HepG2 (cell line): ENCODE results near the gene RGS6. TPM values are rescaled to one million over a fixed set of nuclear protein-coding genes. Genes with fewer than 3 reads are reported as not detected.

ENCODE experiments used
- ATAC-seq: fragments of 200-7000 bp; cut with Tn5 transposase; 3 replicates; pipeline ENCODE4 v1.9.1; 2020; ENCODE audit warnings: mild to moderate bottlenecking, moderate library complexity
- BruUV-seq: library from RNA; stranded (reverse); fragments of 400-500 nt; replicated peaks from 2 replicates; lab custom pipeline; 2021; lab: Mats Ljungman, UMichigan
- CTCF ChIA-PET: fragments of 300-600 bp; formaldehyde crosslinking; extraction: SDS; loops from one replicate; lab custom pipeline; 2021; ENCODE audit warnings: low total read pairs, inconsistent platforms, low intra/inter-chr PET ratio; lab: Yijun Ruan, JAX
- POLR2A ChIA-PET: fragments of 350-600 bp; sonication (Branson Sonifier 250); formaldehyde crosslinking; loops from one replicate; lab custom pipeline; 2020; ENCODE audit warnings: antibody characterized with exemption, inconsistent platforms; lab: Yijun Ruan, JAX
- DNase-seq: peaks from one replicate; pipeline ENCODE4 v3.0.0-alpha.2; 2015; ENCODE audit warnings: low spot score
- FAIRE-seq: peaks from 3 replicates; lab custom pipeline; 2011; peaks lifted over from hg19 to GRCh38; lab: Jason Lieb, UNC
- H2AFZ ChIP-seq: one replicate; pipeline ENCODE4 v1.6.1; 2011; ENCODE audit warnings: low read length, inconsistent platforms
- H3K27ac ChIP-seq: fragments of 300-600 bp; 3 replicates; pipeline ENCODE4 v1.8.0; 2011; ENCODE audit warnings: mixed run types, mild to moderate bottlenecking, mixed read lengths, low read length, inconsistent platforms; ENCODE audit not compliant: insufficient read depth; ENCODE audit errors: extremely low read length
- H3K27me3 ChIP-seq, 2 experiments: fragments of 200-600 bp in 1 of 2; 2 replicates in 1 of 2; 3 replicates in 1 of 2; pipeline versions ENCODE4 v1.6.0 to v1.8.0; 2011; ENCODE audit warnings: low read length in 2 of 2, mild to moderate bottlenecking in 2 of 2, moderate library complexity in 2 of 2, inconsistent platforms in 1 of 2; ENCODE audit not compliant: insufficient read depth in 2 of 2, control insufficient read depth in 1 of 2
- H3K36me3 ChIP-seq, 2 experiments: fragments of 200-600 bp in 1 of 2; replicated peaks in 1 of 2; 2 replicates in 1 of 2; 3 replicates in 1 of 2; pipeline versions ENCODE4 v1.5.1 to v1.8.0; 2011; ENCODE audit warnings: low read length in 2 of 2, inconsistent platforms in 1 of 2; ENCODE audit not compliant: insufficient read depth in 2 of 2, control insufficient read depth in 1 of 2
- H3K4me1 ChIP-seq: 2 replicates; pipeline ENCODE4 v1.5.1; 2012; ENCODE audit warnings: low read length, inconsistent platforms; ENCODE audit not compliant: insufficient read depth
- H3K4me2 ChIP-seq: 2 replicates; pipeline ENCODE4 v1.6.0; 2011; ENCODE audit warnings: low read depth, low read length, inconsistent platforms
- H3K4me3 ChIP-seq, 3 experiments: fragments of 200-600 bp in 1 of 3; sonication (generic), shearing (Covaris generic) in 1 of 3; replicated peaks in 1 of 3; 2 replicates each; pipeline ENCODE4 v1.5.1; 2011 to 2016; ENCODE audit warnings: low read length in 3 of 3, inconsistent platforms in 2 of 3, low read depth in 2 of 3, mild to moderate bottlenecking in 2 of 3, control low read depth in 1 of 3, mixed read lengths in 1 of 3; ENCODE audit not compliant: insufficient read depth in 1 of 3
- H3K79me2 ChIP-seq: one replicate; pipeline ENCODE4 v1.6.1; 2011; ENCODE audit warnings: low read length, inconsistent platforms; ENCODE audit not compliant: insufficient read depth
- H3K9ac ChIP-seq: 2 replicates; pipeline ENCODE4 v1.6.0; 2011; ENCODE audit warnings: mild to moderate bottlenecking, low read depth, low read length, inconsistent platforms; ENCODE audit not compliant: insufficient read depth
- H3K9me3 ChIP-seq: 2 replicates; pipeline ENCODE4 v1.5.1; 2012; ENCODE audit warnings: mild to moderate bottlenecking, low read length
- H4K20me1 ChIP-seq: 2 replicates; pipeline ENCODE4 v1.6.0; 2011; ENCODE audit warnings: inconsistent platforms, mild to moderate bottlenecking, low read length, moderate library complexity; ENCODE audit not compliant: insufficient read depth
- ESRRA ChIP-seq: sonication (generic); formaldehyde crosslinking; IDR thresholded peaks from 2 replicates; pipeline ENCODE4 v1.5.1; 2020; ENCODE audit warnings: mild to moderate bottlenecking, low read depth, missing genetic modification reagents
- KAT7 ChIP-seq: IDR thresholded peaks from 2 replicates; pipeline ENCODE4 v1.6.1; 2018; ENCODE audit warnings: borderline replicate concordance, missing compliant biosample characterization
- PAX8 ChIP-seq: sonication (generic); formaldehyde crosslinking; IDR thresholded peaks from 2 replicates; pipeline ENCODE4 v1.8.0; 2022; ENCODE audit warnings: mild to moderate bottlenecking, missing genetic modification reagents, borderline replicate concordance
- SP140L ChIP-seq: sonication (generic); formaldehyde crosslinking; IDR thresholded peaks from 2 replicates; pipeline ENCODE4 v1.4.0; 2020; ENCODE audit warnings: missing genetic modification reagents, borderline replicate concordance
- YY1 ChIP-seq: IDR thresholded peaks from 2 replicates; pipeline ENCODE4 v1.6.1; 2011; ENCODE audit warnings: low read length, low read depth, moderate library complexity, mild to moderate bottlenecking; ENCODE audit not compliant: insufficient read depth, insufficient replicate concordance
- ZMYM4 ChIP-seq: sonication (generic); formaldehyde crosslinking; IDR thresholded peaks from 2 replicates; pipeline ENCODE4 v1.8.1; 2023; ENCODE audit warnings: mild to moderate bottlenecking, missing genetic modification reagents
- ZNF230 ChIP-seq: sonication (generic); formaldehyde crosslinking; IDR thresholded peaks from 2 replicates; pipeline ENCODE4 v1.4.0; 2020; ENCODE audit warnings: mild to moderate bottlenecking, missing genetic modification reagents
- ZNF572 ChIP-seq: sonication (generic); formaldehyde crosslinking; IDR thresholded peaks from 2 replicates; pipeline ENCODE4 v1.5.1; 2020; ENCODE audit warnings: mild to moderate bottlenecking, missing genetic modification reagents
- WGBS: methylation state at CpG from one replicate; pipeline ENCODE4 v1.1.6; 2017; ENCODE audit warnings: low lambda C conversion rate; 5-methylcytosine and 5-hydroxymethylcytosine counted together
- in situ Hi-C: cut with HindIII; loops from 2 replicates; pipeline ENCODE4 v1.10.0; 2017; ENCODE audit warnings: low pct_unique_long_range_greater_than_20kb; ENCODE audit not compliant: extremely low pct_ligation_motif_present
- intact Hi-C: fragments of 100-400 bp; cut with micrococcal nuclease; formaldehyde crosslinking; loops from one replicate; pipeline ENCODE4 v1.10.0; 2022; ENCODE audit not compliant: unreplicated experiment
- polyA plus RNA-seq, 8 experiments: library from polyadenylated mRNA; depleted of rRNA in 3 of 8; stranded (reverse) in 7 of 8; unstranded in 1 of 8; fragments of >200 nt; fragmentation: Illumina TruSeq in 4 of 8; extraction: Trizol in 4 of 8; gene quantifications; 2 replicates each; pipeline versions ENCODE4 v1.2.1 to v1.2.3, GENCODE V29; 2011 to 2016; ENCODE audit warnings: low read depth in 4 of 8, missing spikeins in 1 of 8, mixed read lengths in 1 of 8; ENCODE audit not compliant: insufficient read depth in 1 of 8
- total RNA-seq, 5 experiments: library from RNA; depleted of rRNA; stranded (reverse); fragments of >200 nt; fragmentation: Illumina TruSeq; extraction: Trizol; gene quantifications; 2 replicates each; pipeline ENCODE4 v1.2.3, GENCODE V29; 2016; ENCODE audit warnings: low read depth in 1 of 5
- TF ChIP-seq, protein P1 (sequence below): sonication (generic); formaldehyde crosslinking; IDR thresholded peaks from 2 replicates; pipeline ENCODE4 v1.5.1; 2020; ENCODE audit warnings: mild to moderate bottlenecking, missing genetic modification reagents, moderate library complexity
- TF ChIP-seq, protein P2 (sequence below): sonication (generic); formaldehyde crosslinking; IDR thresholded peaks from 2 replicates; pipeline ENCODE4 v1.8.0; 2022; ENCODE audit warnings: mild to moderate bottlenecking, missing genetic modification reagents, moderate library complexity
- TF ChIP-seq, protein P3 (sequence below): sonication (generic); formaldehyde crosslinking; IDR thresholded peaks from 2 replicates; pipeline ENCODE4 v1.5.0; 2020; ENCODE audit warnings: missing genetic modification reagents

RGS6 gene
- total and polyA plus RNA-seq, 2 of the 13 experiments (the other 11 are each of a cell fraction or from before 2014, with no cell fraction given): not detected

DNA sequence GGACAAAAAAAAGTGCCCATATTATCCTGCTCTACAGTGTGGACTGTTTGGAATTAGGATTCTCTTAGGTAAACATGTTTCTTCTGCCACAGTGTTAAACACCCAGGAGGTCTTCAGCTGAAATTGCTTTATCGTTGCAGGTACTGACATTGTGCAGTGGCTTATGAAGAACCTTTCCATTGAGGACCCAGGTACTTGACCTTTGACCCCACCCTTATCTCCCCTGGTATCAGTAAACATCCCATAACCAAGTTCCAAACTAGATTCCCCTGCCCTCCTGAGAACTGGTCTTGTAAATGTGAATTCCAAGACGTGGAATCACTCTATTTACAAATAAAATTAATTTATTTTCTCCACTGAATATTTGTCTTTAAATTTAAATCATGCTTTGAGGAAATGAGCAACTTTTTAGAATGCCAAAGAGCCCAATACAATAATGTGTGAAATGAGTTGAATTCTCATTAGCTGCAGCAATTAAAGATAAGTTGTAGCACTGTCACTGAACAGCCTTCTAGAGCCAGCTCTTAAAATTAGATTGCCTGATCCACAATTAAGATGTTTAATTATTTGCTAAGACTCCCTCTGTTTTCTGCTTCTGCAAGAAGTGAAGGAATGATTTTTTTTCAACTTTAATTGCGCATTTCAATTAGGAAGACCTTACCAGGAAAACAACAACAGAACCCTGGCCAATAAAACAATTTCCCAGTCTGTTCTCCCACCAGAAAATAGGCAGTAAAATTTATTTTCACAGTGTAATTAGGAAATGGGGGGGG, 522.3 kb downstream of the RGS6 start (continued):
- TF ChIP-seq ZNF572 (CRISPR knock-in tag) (no peak), ESRRA (CRISPR knock-in tag) (no peak), KAT7 (CRISPR knock-in tag) (no peak)
- TF ChIP-seq, protein P1, sequence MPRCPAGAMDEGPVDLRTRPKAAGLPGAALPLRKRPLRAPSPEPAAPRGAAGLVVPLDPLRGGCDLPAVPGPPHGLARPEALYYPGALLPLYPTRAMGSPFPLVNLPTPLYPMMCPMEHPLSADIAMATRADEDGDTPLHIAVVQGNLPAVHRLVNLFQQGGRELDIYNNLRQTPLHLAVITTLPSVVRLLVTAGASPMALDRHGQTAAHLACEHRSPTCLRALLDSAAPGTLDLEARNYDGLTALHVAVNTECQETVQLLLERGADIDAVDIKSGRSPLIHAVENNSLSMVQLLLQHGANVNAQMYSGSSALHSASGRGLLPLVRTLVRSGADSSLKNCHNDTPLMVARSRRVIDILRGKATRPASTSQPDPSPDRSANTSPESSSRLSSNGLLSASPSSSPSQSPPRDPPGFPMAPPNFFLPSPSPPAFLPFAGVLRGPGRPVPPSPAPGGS (CRISPR knock-in tag): no peak
- TF ChIP-seq, protein P2, sequence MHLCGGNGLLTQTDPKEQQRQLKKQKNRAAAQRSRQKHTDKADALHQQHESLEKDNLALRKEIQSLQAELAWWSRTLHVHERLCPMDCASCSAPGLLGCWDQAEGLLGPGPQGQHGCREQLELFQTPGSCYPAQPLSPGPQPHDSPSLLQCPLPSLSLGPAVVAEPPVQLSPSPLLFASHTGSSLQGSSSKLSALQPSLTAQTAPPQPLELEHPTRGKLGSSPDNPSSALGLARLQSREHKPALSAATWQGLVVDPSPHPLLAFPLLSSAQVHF (CRISPR knock-in tag): no peak

DNA sequence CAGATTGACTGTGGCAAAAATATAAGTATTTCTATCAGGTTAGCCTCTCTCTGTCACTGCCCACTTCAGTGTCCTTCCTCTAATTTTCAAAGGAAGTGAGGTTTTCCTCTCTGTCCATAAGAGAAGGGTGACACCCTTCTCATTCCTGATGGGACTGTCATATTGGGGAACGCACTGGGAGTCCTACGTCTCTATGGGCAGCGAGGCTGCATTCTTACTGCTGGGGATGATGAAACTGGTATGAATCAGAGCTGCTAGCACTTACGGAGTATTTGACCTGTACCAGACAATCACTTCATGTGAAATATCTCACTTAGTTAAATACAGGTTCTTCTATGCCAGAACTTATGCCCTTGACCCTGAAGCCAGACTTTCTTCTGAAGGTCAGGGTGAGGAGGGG, 525.4 kb downstream of the RGS6 start:
- Histone ChIP-seq H3K27ac (no peak overlapping the region), H3K4me2 (no peak overlapping the region), H3K9ac (no peak overlapping the region), H4K20me1 (no peaks in the 10 kb centered on the region), H3K36me3 (no peaks in the 10 kb centered on the region), H3K79me2 (no peaks in the 10 kb centered on the region), H3K9me3 (no peaks in the 10 kb centered on the region), H2AFZ (no peak overlapping the region), H3K4me3 (no peak overlapping the region), H3K27me3 (no peaks in the 10 kb centered on the region; a peak in 1 of 5 replicates), H3K4me1 (no peaks in the 10 kb centered on the region)
- in situ Hi-C loops: no loop called here
- FAIRE-seq (no peak), ATAC-seq (no peak), DNase-seq (no peak)
- POLR2A ChIA-PET: no interaction called here
- 3% methylated on average over 3 of the region's 4 CpGs for WGBS
- BruUV-seq: no TSS peak
- CTCF ChIA-PET: no interaction called here
- intact Hi-C loops: no loop called here
- TF ChIP-seq ZNF230 (no peak), ZMYM4 (CRISPR knock-in tag) (no peak), PAX8 (CRISPR knock-in tag) (no peak), SP140L (CRISPR knock-in tag) (no peak), YY1 (no peak)
- TF ChIP-seq, protein P3, sequence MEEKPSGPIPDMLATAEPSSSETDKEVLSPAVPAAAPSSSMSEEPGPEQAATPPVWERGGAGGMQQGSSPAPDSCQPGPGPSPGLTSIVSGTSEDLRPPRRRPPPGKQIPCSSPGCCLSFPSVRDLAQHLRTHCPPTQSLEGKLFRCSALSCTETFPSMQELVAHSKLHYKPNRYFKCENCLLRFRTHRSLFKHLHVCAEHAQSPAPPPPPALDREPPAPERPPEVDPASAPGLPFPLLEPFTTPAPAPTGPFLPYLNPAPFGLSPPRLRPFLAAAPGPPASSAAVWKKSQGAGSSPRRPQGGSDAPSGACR (CRISPR knock-in tag): no peak
